MCF 10A (cell line): ENCODE measurements around the gene RASAL1. TPM values are rescaled to one million over a fixed set of nuclear protein-coding genes. Genes with fewer than 3 reads are reported as not detected.

Experiments
- BruUV-seq: library from RNA; stranded (reverse); fragments of 400-500 nt; replicated peaks from 2 replicates; lab custom pipeline; 2021; lab: Mats Ljungman, UMichigan
- CTCF ChIA-PET: fragments of 300-600 bp; sonication (Branson Sonifier 250); formaldehyde crosslinking; extraction: SDS; loops from one replicate; lab custom pipeline; 2021; ENCODE audit warnings: antibody characterized with exemption, inconsistent platforms; lab: Yijun Ruan, JAX
- POLR2A ChIA-PET: fragments of 300-600, 350-650 bp; sonication (Branson Sonifier 250); formaldehyde crosslinking; extraction: SDS; loops from one replicate; lab custom pipeline; 2020; ENCODE audit warnings: antibody characterized with exemption, inconsistent platforms; lab: Yijun Ruan, JAX
- DNase-seq: peaks from one replicate; pipeline ENCODE4 v3.0.0-alpha.2; 2018; ENCODE audit not compliant: unreplicated experiment
- H3K27ac Mint-ChIP-seq: one replicate; pipeline ENCODE4 v1.8.0; 2022; ENCODE audit warnings: mild to moderate bottlenecking, low read depth, mixed read lengths; ENCODE audit not compliant: unreplicated experiment
- H3K27me3 Mint-ChIP-seq: one replicate; pipeline ENCODE4 v1.8.0; 2022; ENCODE audit warnings: mixed read lengths; ENCODE audit not compliant: insufficient read depth, unreplicated experiment
- H3K36me3 Mint-ChIP-seq: one replicate; pipeline ENCODE4 v1.8.0; 2022; ENCODE audit warnings: mild to moderate bottlenecking, moderate library complexity, mixed read lengths; ENCODE audit not compliant: insufficient read depth, unreplicated experiment
- H3K4me1 Mint-ChIP-seq: one replicate; pipeline ENCODE4 v1.8.0; 2022; ENCODE audit warnings: mixed read lengths; ENCODE audit not compliant: insufficient read depth, unreplicated experiment
- H3K4me3 Mint-ChIP-seq: one replicate; pipeline ENCODE4 v1.8.0; 2022; ENCODE audit warnings: mild to moderate bottlenecking, moderate library complexity, mixed read lengths; ENCODE audit not compliant: unreplicated experiment
- H3K9me3 Mint-ChIP-seq: one replicate; pipeline ENCODE4 v1.8.0; 2022; ENCODE audit warnings: mixed read lengths; ENCODE audit not compliant: unreplicated experiment
- intact Hi-C: fragments of 100-400 bp; cut with micrococcal nuclease; formaldehyde crosslinking; loops from 2 replicates; pipeline ENCODE4 v1.14.1; 2022
- total RNA-seq: library from RNA; stranded (reverse); gene quantifications from 2 replicates; pipeline ENCODE4 v1.2.3, GENCODE V29; 2022
- TF ChIP-seq, protein P1 (sequence below): fragments of 200-600 bp; IDR thresholded peaks from one replicate; pipeline ENCODE4 v1.8.0; 2022; ENCODE audit warnings: antibody characterized with exemption, mild to moderate bottlenecking; ENCODE audit not compliant: unreplicated experiment

Gene RASAL1
- total RNA-seq, 1 experiment from 2014 or later, result not detected

GRCh38 chr12:113114447-113115178, 20.9 kb downstream of the RASAL1 start:
- H3K4me1 Mint-ChIP-seq, result peaks cover 6% of the 10 kb centered on the region
- H3K36me3 Mint-ChIP-seq, result no peaks in the 10 kb centered on the region
- H3K9me3 Mint-ChIP-seq, result no peaks in the 10 kb centered on the region
- no peaks in the 10 kb centered on the region for H3K27me3 Mint-ChIP-seq
- TF ChIP-seq, protein P1, sequence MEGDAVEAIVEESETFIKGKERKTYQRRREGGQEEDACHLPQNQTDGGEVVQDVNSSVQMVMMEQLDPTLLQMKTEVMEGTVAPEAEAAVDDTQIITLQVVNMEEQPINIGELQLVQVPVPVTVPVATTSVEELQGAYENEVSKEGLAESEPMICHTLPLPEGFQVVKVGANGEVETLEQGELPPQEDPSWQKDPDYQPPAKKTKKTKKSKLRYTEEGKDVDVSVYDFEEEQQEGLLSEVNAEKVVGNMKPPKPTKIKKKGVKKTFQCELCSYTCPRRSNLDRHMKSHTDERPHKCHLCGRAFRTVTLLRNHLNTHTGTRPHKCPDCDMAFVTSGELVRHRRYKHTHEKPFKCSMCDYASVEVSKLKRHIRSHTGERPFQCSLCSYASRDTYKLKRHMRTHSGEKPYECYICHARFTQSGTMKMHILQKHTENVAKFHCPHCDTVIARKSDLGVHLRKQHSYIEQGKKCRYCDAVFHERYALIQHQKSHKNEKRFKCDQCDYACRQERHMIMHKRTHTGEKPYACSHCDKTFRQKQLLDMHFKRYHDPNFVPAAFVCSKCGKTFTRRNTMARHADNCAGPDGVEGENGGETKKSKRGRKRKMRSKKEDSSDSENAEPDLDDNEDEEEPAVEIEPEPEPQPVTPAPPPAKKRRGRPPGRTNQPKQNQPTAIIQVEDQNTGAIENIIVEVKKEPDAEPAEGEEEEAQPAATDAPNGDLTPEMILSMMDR, result no peak
- POLR2A ChIA-PET, result interaction anchor here (0.6 kb wide), 1 partner anchor 107 kb away, joined by 3 read pairs; the partner anchor contains the start of gene TPCN1
- H3K27ac Mint-ChIP-seq, result no peak overlapping the region
- DNase-seq, result no peak
- H3K4me3 Mint-ChIP-seq, result no peak overlapping the region
- intact Hi-C loops, result no loop called here
- BruUV-seq, result no TSS peak
- CTCF ChIA-PET, result interaction anchor here (0.6 to 1.4 kb wide), 6 partner anchors 9 to 83 kb away, joined by 3 to 9 read pairs (median 4); no protein-coding TSS in a partner anchor

GRCh38 chr12:113113397-113113796, 22.2 kb downstream of the RASAL1 start:
- no peaks in the 10 kb centered on the region for H3K36me3 Mint-ChIP-seq
- DNase-seq, result no peak
- H3K4me1 Mint-ChIP-seq, result peaks cover 6% of the 10 kb centered on the region
- intact Hi-C loops, result no loop called here
- no peak overlapping the region for H3K27ac Mint-ChIP-seq
- ChIA-PET POLR2A (interaction anchor here (0.7 kb wide), 1 partner anchor 15 kb away, joined by 4 read pairs; no protein-coding TSS in a partner anchor), CTCF (no interaction called here)
- no peaks in the 10 kb centered on the region for H3K27me3 Mint-ChIP-seq
- H3K9me3 Mint-ChIP-seq, result no peaks in the 10 kb centered on the region
- no TSS peak for BruUV-seq
- TF ChIP-seq, protein P1, result no peak
- no peak overlapping the region for H3K4me3 Mint-ChIP-seq

DNA sequence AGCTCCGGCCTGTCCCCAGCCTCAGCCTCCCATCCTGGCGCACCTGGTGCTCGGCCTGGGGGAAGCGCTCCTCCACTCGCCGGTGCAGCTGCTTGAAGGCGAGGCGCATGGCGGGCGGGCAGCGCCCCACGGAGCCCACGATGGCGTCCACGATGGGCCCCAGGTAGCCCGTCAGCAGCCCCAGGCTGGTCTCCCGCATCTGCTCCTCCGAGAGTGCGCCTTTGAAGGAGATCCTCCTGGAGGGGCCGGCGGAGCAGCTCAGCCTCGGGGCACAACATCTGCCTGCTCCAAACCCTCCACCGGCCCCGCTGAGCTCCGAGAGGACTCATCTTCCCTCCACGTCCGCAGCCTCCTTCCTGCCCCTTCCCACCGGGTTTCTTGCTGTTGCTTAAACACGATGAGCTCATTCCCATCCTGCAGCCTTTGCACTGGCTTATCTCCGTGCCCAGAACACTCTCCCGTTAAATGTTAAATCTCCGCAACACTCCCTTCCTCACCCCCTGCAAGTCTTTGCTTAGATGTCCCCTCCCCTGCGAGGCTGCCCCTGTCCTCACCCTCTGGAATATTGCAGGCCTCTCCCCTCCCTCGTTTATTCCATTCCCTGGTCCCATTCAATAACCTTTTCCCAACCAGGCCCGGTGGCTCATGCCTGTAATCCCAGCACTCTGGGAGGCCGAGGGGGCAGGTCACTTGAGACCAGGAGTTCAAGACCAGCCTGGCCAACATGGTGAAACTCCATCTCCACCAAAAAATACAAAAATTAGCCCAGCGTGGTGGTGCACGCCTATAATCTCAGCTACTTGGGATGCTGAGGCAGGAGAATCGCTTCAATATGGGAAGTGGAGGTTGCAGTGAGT, 23.3 kb downstream of the RASAL1 start:
- no peak overlapping the region for H3K27ac Mint-ChIP-seq
- ChIA-PET CTCF (interaction anchor here (0.5 to 0.6 kb wide), 2 partner anchors 82 to 1095 kb away, joined by 3 to 5 read pairs; no protein-coding TSS in a partner anchor), POLR2A (interaction anchor here (0.7 kb wide), 1 partner anchor 57 kb away, joined by 3 read pairs; no protein-coding TSS in a partner anchor)
- BruUV-seq, result no TSS peak
- TF ChIP-seq, protein P1, result no peak
- no peak for DNase-seq
- intact Hi-C loops, result no loop called here
- H3K9me3 Mint-ChIP-seq, result no peaks in the 10 kb centered on the region
- no peaks in the 10 kb centered on the region for H3K27me3 Mint-ChIP-seq
- no peaks in the 10 kb centered on the region for H3K36me3 Mint-ChIP-seq
- peaks cover 6% of the 10 kb centered on the region for H3K4me1 Mint-ChIP-seq
- no peak overlapping the region for H3K4me3 Mint-ChIP-seq

DNA sequence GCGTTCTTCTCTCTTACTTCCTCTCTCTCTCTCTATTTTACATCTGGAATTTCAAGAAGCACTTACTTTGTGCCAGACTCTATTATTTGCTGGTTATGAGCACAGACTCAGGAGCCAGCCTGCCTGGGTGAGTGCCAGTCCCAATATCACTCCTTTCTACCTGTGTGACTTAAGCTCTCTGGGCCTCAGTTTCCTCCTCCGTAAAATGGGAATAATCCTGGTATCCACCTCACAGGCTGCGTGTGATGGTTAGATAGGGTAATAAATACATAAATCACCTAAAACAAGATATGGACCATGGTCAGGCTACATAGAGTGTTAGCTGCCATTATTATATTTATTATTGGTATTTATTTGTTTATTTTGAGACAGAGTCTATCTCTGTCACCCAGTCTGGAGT, 24.3 kb downstream of the RASAL1 start:
- Mint-ChIP-seq H3K9me3 (no peaks in the 10 kb centered on the region), H3K27me3 (no peaks in the 10 kb centered on the region), H3K4me3 (no peak overlapping the region), H3K27ac (no peak overlapping the region), H3K36me3 (no peaks in the 10 kb centered on the region), H3K4me1 (peaks cover 2% of the 10 kb centered on the region)
- ChIA-PET POLR2A (no interaction called here), CTCF (interaction anchor here (0.5 to 1.1 kb wide), 3 partner anchors 12 to 1096 kb away, joined by 3 to 5 read pairs (median 3); no protein-coding TSS in a partner anchor)
- BruUV-seq, result no TSS peak
- intact Hi-C loops, result no loop called here
- no peak for DNase-seq
- TF ChIP-seq, protein P1, result no peak
